A673 (cell line): ENCODE measurements around the gene APH1A. TPM values are rescaled to one million over a fixed set of nuclear protein-coding genes. Genes with fewer than 3 reads are reported as not detected.

Experiments
- BruUV-seq: library from RNA; stranded (reverse); fragments of 400-500 nt; replicated peaks from 2 replicates; lab custom pipeline; 2021; lab: Mats Ljungman, UMichigan
- CTCF ChIA-PET: fragments of 300-600 bp; sonication (Branson Sonifier 250); formaldehyde crosslinking; loops from one replicate; lab custom pipeline; 2022; ENCODE audit warnings: antibody characterized with exemption; lab: Charles Lee
- POLR2A ChIA-PET: fragments of 300-600 bp; sonication (Branson Sonifier 250); formaldehyde crosslinking; loops from one replicate; lab custom pipeline; 2022; ENCODE audit warnings: antibody characterized with exemption; ENCODE audit not compliant: low non-redundant PET; lab: Charles Lee
- DNase-seq: peaks from one replicate; pipeline ENCODE4 v3.0.0-alpha.2; 2015; ENCODE audit warnings: low spot score
- H3K27ac ChIP-seq: fragments of 200-600 bp; sonication (generic); 2 replicates; pipeline ENCODE4 v1.5.1; 2016; ENCODE audit warnings: mixed run types, low read depth, mild to moderate bottlenecking, mixed read lengths, antibody characterized with exemption, low read length; ENCODE audit not compliant: poor library complexity, severe bottlenecking
- H3K27me3 ChIP-seq: fragments of 200-600 bp; sonication (generic); replicated peaks from 2 replicates; pipeline ENCODE4 v1.6.1; 2017; ENCODE audit warnings: mixed run types, low read depth, mild to moderate bottlenecking, mixed read lengths, antibody characterized with exemption, low read length; ENCODE audit not compliant: insufficient read depth, poor library complexity
- H3K36me3 ChIP-seq: fragments of 200-600 bp; sonication (generic); 2 replicates; pipeline ENCODE4 v1.6.1; 2016; ENCODE audit warnings: mixed run types, mild to moderate bottlenecking, mixed read lengths, antibody characterized with exemption, low read length; ENCODE audit not compliant: insufficient read depth, poor library complexity, severe bottlenecking
- H3K4me1 ChIP-seq: fragments of 200-600 bp; sonication (generic); 2 replicates; pipeline ENCODE4 v1.6.1; 2017; ENCODE audit warnings: mixed run types, mild to moderate bottlenecking, mixed read lengths, antibody characterized with exemption, low read length; ENCODE audit not compliant: insufficient read depth, poor library complexity, severe bottlenecking
- H3K4me3 ChIP-seq: fragments of 200-600 bp; sonication (generic); 2 replicates; pipeline ENCODE4 v1.5.1; 2016; ENCODE audit warnings: low read depth, mixed run types, mild to moderate bottlenecking, mixed read lengths, low read length; ENCODE audit not compliant: poor library complexity, severe bottlenecking
- H3K9me3 ChIP-seq: fragments of 200-600 bp; sonication (generic); 2 replicates; pipeline ENCODE4 v1.6.1; 2016; ENCODE audit warnings: mixed run types, low read depth, mild to moderate bottlenecking, mixed read lengths, antibody characterized with exemption, low read length; ENCODE audit not compliant: poor library complexity, severe bottlenecking
- CTCF ChIP-seq: fragments of 300-800, 200-600 bp; sonication (generic); conservative IDR thresholded peaks from 2 replicates; pipeline ENCODE4 v1.5.1; 2017; ENCODE audit warnings: low read depth, mild to moderate bottlenecking, antibody characterized with exemption, low read length, moderate library complexity, mixed read lengths
- EZH2 ChIP-seq: fragments of 200-600 bp; sonication (generic); IDR thresholded peaks from 2 replicates; pipeline ENCODE4 v1.6.1; 2017; ENCODE audit warnings: borderline replicate concordance, low read depth, mild to moderate bottlenecking, mixed read lengths, antibody characterized with exemption, low read length; ENCODE audit not compliant: poor library complexity, severe bottlenecking
- intact Hi-C: fragments of 100-400 bp; cut with micrococcal nuclease; formaldehyde crosslinking; loops from one replicate; pipeline ENCODE4 v1.10.0; 2022; ENCODE audit not compliant: unreplicated experiment
- total RNA-seq: library from RNA; stranded (reverse); gene quantifications from 2 replicates; pipeline ENCODE4 v1.2.3, GENCODE V29; 2021

The APH1A gene
- total RNA-seq, 1 experiment from 2014 or later = 136 TPM

- BruUV-seq = no TSS peak
- Histone ChIP-seq H3K27me3 (no peaks in the 10 kb centered on the region), H3K36me3 (no peaks in the 10 kb centered on the region), H3K9me3 (no peaks in the 10 kb centered on the region), H3K4me1 (peaks cover 47% of the 10 kb centered on the region), H3K4me3 (peak overlapping the region; percentile 29), H3K27ac (peak overlapping the region; percentile 80)
- ChIA-PET CTCF (interaction anchor here (0.5 to 3.0 kb wide), 10 partner anchors 12 to 260 kb away, joined by 3 to 24 read pairs (median 4); partner anchors contain the start of genes APH1A and CIART), POLR2A (interaction anchor here (0.6 kb wide), 1 partner anchor 31 kb away, joined by 3 read pairs; no protein-coding TSS in a partner anchor)
- intact Hi-C loops = loop anchor here (1.0 to 10.0 kb wide), 4 partner anchors 25 to 741 kb away; partner anchors contain the start of gene ENSA
- TF ChIP-seq CTCF (no peak), EZH2 (no peak)
- peak; percentile 58 for DNase-seq
Observed at GRCh38 chr1:150256198-150256553, 12.6 kb downstream of the APH1A start.

DNA sequence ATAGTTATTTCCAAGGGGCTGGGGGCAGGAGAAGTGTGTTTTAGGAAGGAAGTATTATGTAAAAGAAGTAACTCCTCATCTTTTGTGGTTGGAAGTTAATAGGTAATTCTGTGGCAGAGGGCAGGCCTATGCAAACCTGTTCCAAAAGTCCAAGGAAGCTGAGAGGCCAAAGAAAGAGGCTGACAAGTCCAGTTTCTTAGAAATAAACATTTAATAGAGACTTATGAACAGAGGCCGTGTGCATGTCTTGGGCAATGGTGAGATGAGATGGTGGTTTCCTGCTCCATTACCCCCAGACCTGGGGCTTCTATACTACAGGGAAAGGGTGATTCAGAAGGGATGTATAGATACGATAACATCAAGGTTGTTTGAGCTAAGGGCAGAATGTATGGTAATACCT, 18.9 kb downstream of the APH1A start:
- CTCF ChIA-PET = no interaction called here
- no peaks in the 10 kb centered on the region for H3K9me3 ChIP-seq
- H3K4me3 ChIP-seq = no peak overlapping the region
- intact Hi-C loops = loop anchor here (10.0 kb wide), 1 partner anchor 375 kb away; the partner anchor contains the start of gene ENSA
- BruUV-seq = no TSS peak
- TF ChIP-seq CTCF (no peak), EZH2 (no peak)
- H3K36me3 ChIP-seq = no peaks in the 10 kb centered on the region
- DNase-seq = no peak
- H3K27me3 ChIP-seq = no peaks in the 10 kb centered on the region
- no peaks in the 10 kb centered on the region for H3K4me1 ChIP-seq
- POLR2A ChIA-PET = no interaction called here
- no peak overlapping the region for H3K27ac ChIP-seq

- Histone ChIP-seq H3K9me3 (no peaks in the 10 kb centered on the region), H3K27me3 (no peaks in the 10 kb centered on the region), H3K4me1 (no peaks in the 10 kb centered on the region), H3K27ac (no peak overlapping the region), H3K4me3 (no peak overlapping the region), H3K36me3 (no peaks in the 10 kb centered on the region)
- TF ChIP-seq CTCF = no peak
- ChIA-PET CTCF (no interaction called here), POLR2A (no interaction called here)
- no peak for DNase-seq
- intact Hi-C loops = no loop called here
- no TSS peak for BruUV-seq
Observed at GRCh38 chr1:150243003-150243402, 25.8 kb downstream of the APH1A start.
